OCI-LY7 (cell line): ENCODE results near the gene NKAIN2.

Experiments
- EZH2phosphoT487 ChIP-seq: fragments of 200-600 bp; sonication (generic); IDR thresholded peaks from 2 replicates; pipeline ENCODE4 v1.6.1; 2018; ENCODE audit warnings: low read depth, borderline replicate concordance, mild to moderate bottlenecking, mixed run types, antibody characterized with exemption, low read length, moderate library complexity, mixed read lengths
- TF ChIP-seq, protein P1 (sequence below): fragments of 200-600 bp; sonication (generic); conservative IDR thresholded peaks from 2 replicates; pipeline ENCODE4 v1.5.1; 2014; ENCODE audit warnings: mild to moderate bottlenecking, antibody characterized with exemption, low read length, moderate library complexity, mixed read lengths

DNA sequence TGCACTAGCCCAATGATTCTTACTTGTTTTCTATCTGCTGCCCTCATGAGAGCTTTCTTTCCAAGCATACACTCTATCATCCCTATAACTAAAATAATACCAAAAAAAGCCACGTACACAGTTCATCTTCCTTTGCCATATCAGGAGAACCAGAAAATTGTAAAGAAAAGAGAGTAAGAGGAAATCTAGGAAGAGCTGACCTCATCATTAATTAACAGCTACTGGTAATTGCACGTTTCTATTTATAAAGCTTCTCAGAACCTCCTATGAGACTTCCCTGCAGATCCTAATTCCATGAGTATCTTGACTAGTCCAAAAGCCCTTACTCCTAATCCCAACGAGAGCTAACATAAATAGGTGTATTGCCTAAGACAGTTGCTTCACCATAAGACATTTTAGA lies 967.1 kb downstream of the NKAIN2 start:
- TF ChIP-seq, protein P1, sequence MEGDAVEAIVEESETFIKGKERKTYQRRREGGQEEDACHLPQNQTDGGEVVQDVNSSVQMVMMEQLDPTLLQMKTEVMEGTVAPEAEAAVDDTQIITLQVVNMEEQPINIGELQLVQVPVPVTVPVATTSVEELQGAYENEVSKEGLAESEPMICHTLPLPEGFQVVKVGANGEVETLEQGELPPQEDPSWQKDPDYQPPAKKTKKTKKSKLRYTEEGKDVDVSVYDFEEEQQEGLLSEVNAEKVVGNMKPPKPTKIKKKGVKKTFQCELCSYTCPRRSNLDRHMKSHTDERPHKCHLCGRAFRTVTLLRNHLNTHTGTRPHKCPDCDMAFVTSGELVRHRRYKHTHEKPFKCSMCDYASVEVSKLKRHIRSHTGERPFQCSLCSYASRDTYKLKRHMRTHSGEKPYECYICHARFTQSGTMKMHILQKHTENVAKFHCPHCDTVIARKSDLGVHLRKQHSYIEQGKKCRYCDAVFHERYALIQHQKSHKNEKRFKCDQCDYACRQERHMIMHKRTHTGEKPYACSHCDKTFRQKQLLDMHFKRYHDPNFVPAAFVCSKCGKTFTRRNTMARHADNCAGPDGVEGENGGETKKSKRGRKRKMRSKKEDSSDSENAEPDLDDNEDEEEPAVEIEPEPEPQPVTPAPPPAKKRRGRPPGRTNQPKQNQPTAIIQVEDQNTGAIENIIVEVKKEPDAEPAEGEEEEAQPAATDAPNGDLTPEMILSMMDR: no peak
- no peak for TF ChIP-seq EZH2phosphoT487
